Mesendoderm (in vitro differentiated cells): ENCODE results near the gene PCSK1N.
"Not testable (repeated sequence)": the region's sequence is repeated elsewhere in the genome, so short reads cannot be mapped to it uniquely, and the experiment has no call there.

Experiments
- DNase-seq: peaks from one replicate; pipeline ENCODE4 v3.0.0; 2013
- H2AK5ac ChIP-seq: 2 replicates; pipeline ENCODE4 v1.6.1; 2013; ENCODE audit warnings: low read length, inconsistent platforms
- H2BK120ac ChIP-seq: 2 replicates; pipeline ENCODE4 v1.6.1; 2013; ENCODE audit warnings: low read depth, mild to moderate bottlenecking, low read length, moderate library complexity, mixed read lengths
- H2BK15ac ChIP-seq: replicated peaks from 2 replicates; pipeline ENCODE4 v1.6.1; 2013; ENCODE audit warnings: low read depth, mild to moderate bottlenecking, moderate library complexity
- H2BK5ac ChIP-seq: 2 replicates; pipeline ENCODE4 v1.6.1; 2013; ENCODE audit warnings: low read length, inconsistent platforms
- H3K18ac ChIP-seq: 2 replicates; pipeline ENCODE4 v1.6.1; 2013; ENCODE audit warnings: mild to moderate bottlenecking, low read length, mixed read lengths
- H3K23ac ChIP-seq: one replicate; pipeline ENCODE4 v1.6.1; 2013; ENCODE audit warnings: low read length
- H3K27ac ChIP-seq: 2 replicates; pipeline ENCODE4 v1.5.1; 2013; ENCODE audit warnings: low read depth, mild to moderate bottlenecking, inconsistent platforms, low read length, moderate library complexity
- H3K27me3 ChIP-seq: 2 replicates; pipeline ENCODE4 v1.6.1; 2013; ENCODE audit warnings: low read length, control low read depth, mild to moderate bottlenecking, inconsistent platforms; ENCODE audit not compliant: insufficient read depth, poor library complexity
- H3K36me3 ChIP-seq: 2 replicates; pipeline ENCODE4 v1.6.1; 2013; ENCODE audit warnings: low read length, inconsistent platforms; ENCODE audit not compliant: control insufficient read depth, insufficient read depth
- H3K4ac ChIP-seq: one replicate; pipeline ENCODE4 v1.6.1; 2013; ENCODE audit warnings: low read depth, mild to moderate bottlenecking, low read length, moderate library complexity
- H3K4me1 ChIP-seq: 2 replicates; pipeline ENCODE4 v1.6.1; 2013; ENCODE audit warnings: low read depth, low read length, inconsistent platforms; ENCODE audit not compliant: control insufficient read depth
- H3K4me2 ChIP-seq: 2 replicates; pipeline ENCODE4 v1.6.1; 2013; ENCODE audit warnings: low read length
- H3K4me3 ChIP-seq: 2 replicates; pipeline ENCODE4 v1.5.1; 2013; ENCODE audit warnings: mild to moderate bottlenecking, low read length
- H3K56ac ChIP-seq: one replicate; pipeline ENCODE4 v1.6.1; 2013; ENCODE audit warnings: low read length
- H3K79me1 ChIP-seq: 2 replicates; pipeline ENCODE4 v1.6.1; 2013; ENCODE audit warnings: low read length, inconsistent platforms
- H3K79me2 ChIP-seq: 2 replicates; pipeline ENCODE4 v1.6.1; 2013; ENCODE audit warnings: mild to moderate bottlenecking, low read length; ENCODE audit not compliant: control insufficient read depth, insufficient read depth
- H3K9ac ChIP-seq: 2 replicates; pipeline ENCODE4 v1.6.1; 2013; ENCODE audit warnings: low read length, inconsistent platforms
- H4K5ac ChIP-seq: one replicate; pipeline ENCODE4 v1.6.1; 2013; ENCODE audit warnings: low read length
- H4K8ac ChIP-seq: one replicate; pipeline ENCODE4 v1.6.1; 2013; ENCODE audit warnings: low read depth, mild to moderate bottlenecking, control low read depth, low read length, moderate library complexity
- WGBS: extraction: QIAGEN DNeasy Blood & Tissue Kit; methylation state at CpG from one replicate; pipeline ENCODE4 v1.1.7; 2013; ENCODE audit warnings: low lambda C conversion rate, missing lambda C conversion rate; ENCODE audit not compliant: insufficient coverage; ENCODE audit errors: extremely low coverage; 5-methylcytosine and 5-hydroxymethylcytosine counted together

Gene PCSK1N

DNA sequence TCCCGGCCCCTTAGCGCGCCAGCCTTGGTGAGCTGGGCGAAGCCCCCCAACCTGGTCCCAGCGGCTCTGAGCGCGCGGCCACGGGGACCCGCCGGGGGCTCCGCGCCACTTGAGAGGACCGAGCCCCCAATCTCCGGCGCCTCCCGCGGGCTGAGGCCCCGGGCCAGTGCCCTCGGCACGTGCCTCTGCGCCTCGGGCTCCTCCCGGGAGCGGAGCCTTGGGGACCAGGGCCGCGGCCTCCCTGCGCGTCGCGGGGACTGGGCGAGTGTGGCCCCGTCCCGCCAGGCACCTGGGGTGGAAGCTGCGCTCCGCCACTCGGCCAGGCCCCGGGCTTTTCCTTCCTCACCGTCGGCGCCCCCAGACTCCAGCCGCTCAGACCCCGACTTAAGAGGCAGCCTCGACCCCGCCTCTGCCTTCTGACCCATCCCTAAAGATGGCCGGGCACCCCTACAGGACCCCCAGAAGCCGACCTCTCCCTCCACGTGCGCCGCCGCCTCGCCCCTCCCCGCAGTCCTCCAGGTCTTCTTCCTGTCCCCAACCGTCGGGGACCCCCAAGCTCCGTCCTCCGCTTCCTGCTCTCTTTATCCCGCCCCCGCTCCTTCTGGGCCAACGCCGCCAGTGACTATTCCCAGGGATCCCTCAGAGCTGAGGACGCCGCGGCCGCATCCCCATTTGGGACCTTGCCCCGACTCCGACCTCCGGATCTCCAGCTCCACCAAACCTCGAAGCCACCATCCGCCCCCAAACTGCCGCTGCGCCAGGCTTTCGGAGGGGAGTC, 8.3 kb downstream of the PCSK1N start:
- Histone ChIP-seq H2BK120ac (no peak overlapping the region), H3K4me2 (no peak overlapping the region), H2AK5ac (no peak overlapping the region), H3K4me3 (no peak overlapping the region), H3K9ac (no peak overlapping the region), H4K8ac (no peak overlapping the region), H3K4ac (no peak overlapping the region), H3K27me3 (no peaks in the 10 kb centered on the region), H3K4me1 (no peaks in the 10 kb centered on the region), H3K79me2 (no peaks in the 10 kb centered on the region), H3K56ac (no peak overlapping the region), H3K36me3 (no peaks in the 10 kb centered on the region), H4K5ac (no peak overlapping the region), H3K23ac (no peak overlapping the region), H3K79me1 (no peaks in the 10 kb centered on the region), H3K27ac (no peak overlapping the region), H2BK5ac (no peak overlapping the region), H3K18ac (no peak overlapping the region), H2BK15ac (no peak overlapping the region)
- DNase-seq = no peak
- WGBS = no CpG with 5 or more reads among the region's 73 CpGs

DNA sequence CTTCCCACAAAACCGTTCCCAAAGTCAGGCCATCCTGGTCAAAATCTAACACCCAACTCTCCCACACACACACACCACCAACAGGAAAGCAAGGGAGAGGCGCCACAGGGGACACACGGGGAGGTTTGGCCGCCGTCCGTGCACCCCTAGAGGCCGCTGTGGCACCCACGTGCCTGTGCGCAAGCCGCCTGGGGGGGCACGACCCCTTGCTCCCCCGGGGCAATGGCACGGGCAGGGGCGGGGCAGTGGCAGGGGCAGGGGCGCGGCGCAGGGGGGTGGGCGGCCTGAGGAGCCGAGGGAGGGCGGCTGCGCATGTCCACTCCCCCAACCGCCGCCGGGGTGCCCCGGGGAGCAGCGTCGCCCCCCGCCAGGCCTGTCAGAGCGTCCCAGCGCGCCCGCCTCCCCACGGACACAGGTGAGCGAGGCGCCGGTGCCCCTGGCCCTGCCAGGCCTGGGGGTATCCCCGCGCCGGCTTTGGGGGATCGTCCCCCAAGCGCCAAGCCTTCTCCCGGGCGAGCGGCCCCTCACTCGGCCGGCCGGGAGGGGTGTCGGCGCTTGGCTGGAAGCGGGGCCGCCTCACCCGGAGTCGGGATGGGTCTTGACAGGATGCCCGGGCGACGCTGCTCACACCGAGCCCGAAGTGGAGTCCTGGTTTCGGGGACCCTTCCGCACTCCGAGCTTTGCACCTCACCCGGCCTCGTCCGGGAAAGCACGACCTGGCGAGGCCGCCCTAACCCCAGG, 9.1 kb downstream of the PCSK1N start, which contains the start of gene ERAS:
ERAS (plus strand) TSS at position 379 of the 741 bp plus-strand sequence. CDS start 2,611 bp downstream, outside the sequence.
- Histone ChIP-seq H2BK5ac (no peak within 1 kb of the TSS), H3K56ac (no peak within 1 kb of the TSS), H3K23ac (no peak within 1 kb of the TSS), H3K9ac (no peak within 1 kb of the TSS), H4K8ac (no peak within 1 kb of the TSS), H3K79me1 (no peaks in the 10 kb centered on the region), H2BK120ac (no peak within 1 kb of the TSS), H2AK5ac (no peak within 1 kb of the TSS), H3K79me2 (no peaks in the 10 kb centered on the region), H3K36me3 (no peaks in the 10 kb centered on the region), H2BK15ac (no peak within 1 kb of the TSS), H3K4me2 (no peak within 1 kb of the TSS), H3K18ac (no peak within 1 kb of the TSS), H3K4ac (no peak within 1 kb of the TSS), H3K4me3 (no peak within 1 kb of the TSS), H3K27ac (no peak within 1 kb of the TSS), H4K5ac (no peak within 1 kb of the TSS), H3K4me1 (no peaks in the 10 kb centered on the region), H3K27me3 (no peaks in the 10 kb centered on the region)
- DNase-seq = no peak
- no CpG with 5 or more reads among the region's 67 CpGs for WGBS

DNA sequence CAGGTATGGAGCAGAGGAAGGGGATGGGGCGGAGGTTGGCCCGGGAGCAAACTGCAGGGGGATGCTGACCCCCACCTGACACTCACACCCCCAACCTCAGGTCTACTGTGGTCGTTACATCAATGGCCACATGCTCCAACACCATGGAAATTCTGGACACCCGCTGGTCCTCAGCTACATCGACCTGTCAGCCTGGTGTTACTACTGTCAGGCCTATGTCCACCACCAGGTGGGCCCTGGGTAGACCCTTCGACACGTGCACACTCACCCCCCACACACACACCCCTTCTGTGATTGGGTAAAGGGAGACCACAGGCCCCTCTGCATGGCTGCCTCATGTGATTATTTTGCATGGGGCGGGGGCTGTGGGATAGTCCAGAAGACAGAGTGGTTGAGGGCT, 11.3 kb downstream of the PCSK1N start:
- H3K23ac ChIP-seq = no peak overlapping the region
- no peak overlapping the region for H3K4me2 ChIP-seq
- no peak overlapping the region for H3K4me3 ChIP-seq
- no peak overlapping the region for H2AK5ac ChIP-seq
- no peaks in the 10 kb centered on the region for H3K79me2 ChIP-seq
- no peak overlapping the region for H3K9ac ChIP-seq
- H2BK5ac ChIP-seq = no peak overlapping the region
- no peak overlapping the region for H4K5ac ChIP-seq
- no peak overlapping the region for H4K8ac ChIP-seq
- H3K4me1 ChIP-seq = no peaks in the 10 kb centered on the region
- no peak overlapping the region for H2BK120ac ChIP-seq
- H3K27ac ChIP-seq = no peak overlapping the region
- no peaks in the 10 kb centered on the region for H3K36me3 ChIP-seq
- H3K27me3 ChIP-seq = no peaks in the 10 kb centered on the region
- WGBS = no CpG with 5 or more reads among the region's 8 CpGs
- DNase-seq = no peak
- H3K79me1 ChIP-seq = no peaks in the 10 kb centered on the region
- no peak overlapping the region for H3K18ac ChIP-seq
- H3K56ac ChIP-seq = no peak overlapping the region
- no peak overlapping the region for H3K4ac ChIP-seq
- H2BK15ac ChIP-seq = no peak overlapping the region

DNA sequence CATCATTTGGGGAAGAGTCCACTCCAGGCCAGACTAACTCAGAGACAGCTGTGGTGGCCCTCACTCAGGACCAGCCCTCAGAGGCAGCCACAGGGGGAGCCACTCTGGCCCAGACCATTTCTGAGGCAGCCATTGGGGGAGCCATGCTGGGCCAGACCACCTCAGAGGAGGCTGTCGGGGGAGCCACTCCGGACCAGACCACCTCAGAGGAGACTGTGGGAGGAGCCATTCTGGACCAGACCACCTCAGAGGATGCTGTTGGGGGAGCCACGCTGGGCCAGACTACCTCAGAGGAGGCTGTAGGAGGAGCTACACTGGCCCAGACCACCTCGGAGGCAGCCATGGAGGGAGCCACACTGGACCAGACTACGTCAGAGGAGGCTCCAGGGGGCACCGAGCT, 12.4 kb downstream of the PCSK1N start:
- Histone ChIP-seq H2BK5ac (no peak overlapping the region), H4K5ac (no peak overlapping the region), H3K18ac (no peak overlapping the region), H3K4me1 (no peaks in the 10 kb centered on the region), H3K56ac (no peak overlapping the region), H3K27me3 (no peaks in the 10 kb centered on the region), H3K23ac (no peak overlapping the region), H3K79me1 (no peaks in the 10 kb centered on the region), H3K79me2 (no peaks in the 10 kb centered on the region), H3K4ac (no peak overlapping the region), H2BK15ac (no peak overlapping the region), H4K8ac (no peak overlapping the region), H2BK120ac (no peak overlapping the region), H2AK5ac (no peak overlapping the region), H3K36me3 (no peaks in the 10 kb centered on the region), H3K27ac (no peak overlapping the region), H3K9ac (no peak overlapping the region), H3K4me3 (no peak overlapping the region), H3K4me2 (no peak overlapping the region)
- peak; percentile 28 for DNase-seq
- no CpG with 5 or more reads among the region's 6 CpGs for WGBS

DNA sequence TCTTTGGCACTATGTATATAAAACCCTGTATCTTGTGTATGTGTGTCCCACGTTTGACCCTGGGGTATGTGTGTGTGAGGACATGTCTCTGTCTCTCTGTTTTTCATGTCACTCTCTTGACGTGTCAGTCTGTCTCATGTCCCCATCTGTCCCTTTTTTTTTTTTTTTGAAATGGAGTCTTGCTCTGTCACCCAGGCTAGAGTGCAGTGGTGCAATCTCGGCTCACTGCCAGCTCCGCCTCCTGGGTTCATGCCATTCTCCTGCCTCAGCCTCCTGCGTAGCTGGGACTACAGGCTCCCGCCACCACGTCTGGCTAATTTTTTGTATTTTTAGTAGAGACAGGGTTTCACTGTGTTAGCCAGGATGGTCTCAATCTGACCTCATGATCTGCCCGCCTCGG, 16.0 kb downstream of the PCSK1N start:
- H3K56ac ChIP-seq, H3K23ac ChIP-seq, H3K4me3 ChIP-seq, H2AK5ac ChIP-seq, H3K18ac ChIP-seq, H3K4me1 ChIP-seq, H4K8ac ChIP-seq, H2BK120ac ChIP-seq, H3K36me3 ChIP-seq, H3K4ac ChIP-seq, H3K4me2 ChIP-seq, H4K5ac ChIP-seq, DNase-seq, H3K9ac ChIP-seq, H2BK15ac ChIP-seq, H3K79me2 ChIP-seq, H3K27ac ChIP-seq, H3K27me3 ChIP-seq, H3K79me1 ChIP-seq, H2BK5ac ChIP-seq: not testable (repeated sequence)
- WGBS = no CpG with 5 or more reads among the region's 9 CpGs
